CD14-positive monocyte (primary cell): Measurements from ENCODE around the gene FAM193A. TPM values are rescaled to one million over a fixed set of nuclear protein-coding genes. Genes with fewer than 3 reads are reported as not detected.

Experiments
- DNase-seq, 3 donors: peaks; one replicate each; pipeline ENCODE4 v3.0.0-alpha.2; 2011 to 2022
- H2AFZ ChIP-seq: 2 replicates; pipeline ENCODE4 v1.6.0; 2012; ENCODE audit warnings: mild to moderate bottlenecking, low read depth, low read length, inconsistent platforms; ENCODE audit not compliant: insufficient read depth, poor library complexity, severe bottlenecking
- H3K27ac ChIP-seq, 2 donors: 1 replicate in 1 of 2; 2 replicates in 1 of 2; pipeline ENCODE4 v1.5.1; 2012 to 2013; ENCODE audit warnings: low read length in 2 of 2, control low read depth in 1 of 2, inconsistent platforms in 1 of 2, low read depth in 1 of 2, mild to moderate bottlenecking in 1 of 2
- H3K27me3 ChIP-seq, 2 donors: one replicate each; pipeline versions ENCODE4 v1.6.0 to v1.6.1; 2011 to 2013; ENCODE audit warnings: low read length in 2 of 2; ENCODE audit not compliant: control insufficient read depth in 2 of 2, insufficient read depth in 2 of 2
- H3K36me3 ChIP-seq, 2 donors: replicated peaks in 1 of 2; 1 replicate in 1 of 2; 2 replicates in 1 of 2; pipeline versions ENCODE4 v1.5.1 to v1.6.1; 2012 to 2013; ENCODE audit warnings: low read length in 2 of 2, control low read depth in 1 of 2, inconsistent platforms in 1 of 2, mild to moderate bottlenecking in 1 of 2; ENCODE audit not compliant: insufficient read depth in 2 of 2, control insufficient read depth in 1 of 2
- H3K4me1 ChIP-seq, 2 donors: 1 replicate in 1 of 2; 2 replicates in 1 of 2; pipeline versions ENCODE4 v1.5.1 to v1.6.1; 2012 to 2013; ENCODE audit warnings: low read length in 2 of 2, control low read depth in 1 of 2, inconsistent platforms in 1 of 2, mild to moderate bottlenecking in 1 of 2, moderate library complexity in 1 of 2; ENCODE audit not compliant: insufficient read depth in 2 of 2, control insufficient read depth in 1 of 2
- H3K4me2 ChIP-seq: replicated peaks from 2 replicates; pipeline ENCODE3; 2012; ENCODE audit warnings: low read length, moderate library complexity, mild to moderate bottlenecking; ENCODE audit not compliant: poor library complexity, severe bottlenecking; ENCODE audit errors: extremely low read depth
- H3K4me3 ChIP-seq, 3 experiments: fragments of 200-600 bp in 1 of 3; sonication (generic) in 1 of 3; replicated peaks in 1 of 3; 1 replicate in 2 of 3; 2 replicates in 1 of 3; pipeline ENCODE4 v1.5.1; 2011 to 2013; ENCODE audit warnings: low read length in 3 of 3, mild to moderate bottlenecking in 3 of 3, control low read depth in 2 of 3, low read depth in 2 of 3, inconsistent platforms in 1 of 3, moderate library complexity in 1 of 3
- H3K79me2 ChIP-seq: 2 replicates; pipeline ENCODE4 v1.6.0; 2012; ENCODE audit warnings: mild to moderate bottlenecking, control low read depth, inconsistent platforms, low read length, moderate library complexity; ENCODE audit not compliant: insufficient read depth
- H3K9ac ChIP-seq: 2 replicates; pipeline ENCODE4 v1.6.0; 2017; ENCODE audit warnings: low read length, mild to moderate bottlenecking; ENCODE audit not compliant: insufficient read depth, poor library complexity, severe bottlenecking
- H3K9me3 ChIP-seq, 2 donors: replicated peaks in 1 of 2; 1 replicate in 1 of 2; 2 replicates in 1 of 2; pipeline versions ENCODE4 v1.5.1 to v1.6.1; 2012 to 2013; ENCODE audit warnings: low read length in 2 of 2, control low read depth in 1 of 2; ENCODE audit not compliant: control insufficient read depth in 1 of 2, insufficient read depth in 1 of 2
- H4K20me1 ChIP-seq: 2 replicates; pipeline ENCODE4 v1.6.0; 2012; ENCODE audit warnings: mild to moderate bottlenecking, low read length, control low read depth, moderate library complexity; ENCODE audit not compliant: insufficient read depth
- H3K27ac Mint-ChIP-seq, 7 donors: one replicate each; pipeline ENCODE4 v1.8.0; 2020; ENCODE audit warnings: mild to moderate bottlenecking in 7 of 7, mixed read lengths in 7 of 7, moderate library complexity in 6 of 7, inconsistent platforms in 2 of 7
- H3K27me3 Mint-ChIP-seq, 3 donors: one replicate each; pipeline ENCODE4 v1.8.0; 2021 to 2022; ENCODE audit warnings: low read depth in 3 of 3, mild to moderate bottlenecking in 3 of 3, mixed read lengths in 3 of 3, moderate library complexity in 3 of 3, inconsistent platforms in 1 of 3
- H3K36me3 Mint-ChIP-seq, 2 donors: one replicate each; pipeline ENCODE4 v1.8.0; 2020; ENCODE audit warnings: mixed read lengths in 2 of 2, inconsistent platforms in 1 of 2, mild to moderate bottlenecking in 1 of 2
- H3K4me1 Mint-ChIP-seq: one replicate; pipeline ENCODE4 v1.8.0; 2020; ENCODE audit warnings: mild to moderate bottlenecking, mixed read lengths
- H3K4me3 Mint-ChIP-seq, 2 donors: one replicate each; pipeline ENCODE4 v1.8.0; 2020; ENCODE audit warnings: mild to moderate bottlenecking in 2 of 2, mixed read lengths in 2 of 2, moderate library complexity in 1 of 2
- H3K9me3 Mint-ChIP-seq, 7 donors: one replicate each; pipeline ENCODE4 v1.8.0; 2020 to 2022; ENCODE audit warnings: mixed read lengths in 7 of 7, mild to moderate bottlenecking in 6 of 7, moderate library complexity in 6 of 7, inconsistent platforms in 2 of 7
- WGBS: methylation state at CpG from one replicate; pipeline ENCODE4 v1.1.5; 2013; ENCODE audit warnings: missing lambda C conversion rate; ENCODE audit not compliant: insufficient coverage; 5-methylcytosine and 5-hydroxymethylcytosine counted together
- intact Hi-C, 2 donors: fragments of 100-400 bp; cut with micrococcal nuclease; formaldehyde crosslinking; loops; one replicate each; pipeline versions ENCODE4 v1.15.0 to v1.15.1; 2023
- polyA plus RNA-seq, 3 donors: library from polyadenylated mRNA; depleted of rRNA in 1 of 3; unstranded in 2 of 3; stranded (reverse) in 1 of 3; fragments of 300-500 nt in 2 of 3; fragments of >200 nt in 1 of 3; fragmentation: Illumina TruSeq in 2 of 3; gene quantifications; 1 replicate in 2 of 3; 2 replicates in 1 of 3; pipeline ENCODE4 v1.2.3, GENCODE V29; 2012 to 2021
- TF ChIP-seq, protein P1 (sequence below): fragments of 200-600 bp; IDR thresholded peaks from one replicate; pipeline ENCODE4 v1.8.0; 2022; ENCODE audit warnings: antibody characterized with exemption, mild to moderate bottlenecking

The FAM193A gene
- polyA plus RNA-seq, 3 donors, result 0.66 to 11.8 (median 0.82) TPM

DNA sequence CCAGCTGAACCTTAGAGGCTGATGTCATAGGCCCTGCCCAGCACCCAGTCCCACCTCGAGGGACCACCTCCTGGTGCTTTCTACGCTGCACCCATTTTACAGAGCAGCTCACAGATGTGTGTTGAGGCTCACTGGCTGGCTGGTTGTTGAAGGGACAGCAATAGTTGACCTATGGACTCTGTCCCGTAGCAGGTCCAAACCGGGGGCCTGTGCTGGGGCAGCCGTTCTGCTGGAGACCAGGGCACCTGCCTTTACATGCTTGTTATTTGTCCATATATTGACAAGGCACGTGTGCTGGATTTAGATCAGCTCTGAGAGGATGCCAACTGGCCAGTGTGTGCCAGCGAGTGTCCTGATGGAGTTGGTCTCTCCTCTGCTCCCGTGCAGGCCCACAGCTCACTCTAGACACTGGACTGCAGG, 161.6 kb downstream of the FAM193A start:
- no peaks in the 10 kb centered on the region for H3K9me3 ChIP-seq
- Mint-ChIP-seq H3K27ac (peak overlapping the region in 1 of 7 donors; percentile 50), H3K36me3 (peaks cover 91 to 97% of the 10 kb centered on the region in 2 donors), H3K4me1 (no peaks in the 10 kb centered on the region), H3K27me3 (peaks cover 0 to 1% (median 0%) of the 10 kb centered on the region in 3 donors), H3K9me3 (peaks cover 0 to 1% (median 0%) of the 10 kb centered on the region in 7 donors), H3K4me3 (no peak overlapping the region)
- intact Hi-C loops, result no loop called here
- H3K4me1 ChIP-seq, result no peaks in the 10 kb centered on the region
- H3K36me3 ChIP-seq, result peaks cover 96 to 97% of the 10 kb centered on the region in 2 donors
- no peak overlapping the region for H3K4me3 ChIP-seq
- H3K79me2 ChIP-seq, result no peaks in the 10 kb centered on the region
- no peak for DNase-seq
- H2AFZ ChIP-seq, result no peak overlapping the region
- H3K9ac ChIP-seq, result no peak overlapping the region
- 100% methylated on average over 6 of the region's 8 CpGs for WGBS
- H3K27ac ChIP-seq, result no peak overlapping the region
- H4K20me1 ChIP-seq, result no peaks in the 10 kb centered on the region
- no peaks in the 10 kb centered on the region for H3K27me3 ChIP-seq
- no peak overlapping the region for H3K4me2 ChIP-seq
- TF ChIP-seq, protein P1, sequence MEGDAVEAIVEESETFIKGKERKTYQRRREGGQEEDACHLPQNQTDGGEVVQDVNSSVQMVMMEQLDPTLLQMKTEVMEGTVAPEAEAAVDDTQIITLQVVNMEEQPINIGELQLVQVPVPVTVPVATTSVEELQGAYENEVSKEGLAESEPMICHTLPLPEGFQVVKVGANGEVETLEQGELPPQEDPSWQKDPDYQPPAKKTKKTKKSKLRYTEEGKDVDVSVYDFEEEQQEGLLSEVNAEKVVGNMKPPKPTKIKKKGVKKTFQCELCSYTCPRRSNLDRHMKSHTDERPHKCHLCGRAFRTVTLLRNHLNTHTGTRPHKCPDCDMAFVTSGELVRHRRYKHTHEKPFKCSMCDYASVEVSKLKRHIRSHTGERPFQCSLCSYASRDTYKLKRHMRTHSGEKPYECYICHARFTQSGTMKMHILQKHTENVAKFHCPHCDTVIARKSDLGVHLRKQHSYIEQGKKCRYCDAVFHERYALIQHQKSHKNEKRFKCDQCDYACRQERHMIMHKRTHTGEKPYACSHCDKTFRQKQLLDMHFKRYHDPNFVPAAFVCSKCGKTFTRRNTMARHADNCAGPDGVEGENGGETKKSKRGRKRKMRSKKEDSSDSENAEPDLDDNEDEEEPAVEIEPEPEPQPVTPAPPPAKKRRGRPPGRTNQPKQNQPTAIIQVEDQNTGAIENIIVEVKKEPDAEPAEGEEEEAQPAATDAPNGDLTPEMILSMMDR, result no peak

DNA sequence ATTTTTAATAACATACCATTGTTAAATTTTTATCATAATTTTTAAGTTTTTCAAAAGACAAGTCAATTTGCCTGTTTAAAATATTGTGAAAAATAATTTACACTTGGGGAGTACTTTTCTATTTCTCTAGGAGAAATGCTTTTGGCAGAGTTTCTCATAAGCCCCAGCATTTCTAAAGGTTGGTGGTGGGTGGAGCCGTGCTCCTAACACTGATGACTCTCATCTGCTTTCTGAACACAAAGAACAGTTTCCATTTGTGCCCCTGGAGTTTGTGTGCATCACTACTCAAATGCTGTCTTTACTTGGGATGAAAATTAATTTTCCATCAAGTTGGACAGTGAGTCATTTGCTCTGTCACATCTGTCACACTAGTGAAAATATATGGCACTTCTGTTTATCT, 162.1 kb downstream of the FAM193A start:
- intact Hi-C loops, result no loop called here
- H3K9me3 Mint-ChIP-seq, result peaks cover 0 to 1% (median 0%) of the 10 kb centered on the region in 7 donors
- WGBS, result no CpG with 5 or more reads among the region's 1 CpG
- no peak overlapping the region for H3K27ac ChIP-seq
- no peak overlapping the region for H3K4me2 ChIP-seq
- no peaks in the 10 kb centered on the region for H3K4me1 ChIP-seq
- no peak overlapping the region for H3K4me3 Mint-ChIP-seq
- TF ChIP-seq, protein P1, result no peak
- peaks cover 96 to 97% of the 10 kb centered on the region in 2 donors for H3K36me3 ChIP-seq
- peaks cover 91 to 97% of the 10 kb centered on the region in 2 donors for H3K36me3 Mint-ChIP-seq
- no peak overlapping the region for H3K9ac ChIP-seq
- no peaks in the 10 kb centered on the region for H3K9me3 ChIP-seq
- H3K79me2 ChIP-seq, result no peaks in the 10 kb centered on the region
- H3K4me3 ChIP-seq, result no peak overlapping the region
- no peak overlapping the region for H2AFZ ChIP-seq
- no peaks in the 10 kb centered on the region for H4K20me1 ChIP-seq
- H3K27me3 ChIP-seq, result no peaks in the 10 kb centered on the region
- no peak overlapping the region for H3K27ac Mint-ChIP-seq
- no peak for DNase-seq
- H3K27me3 Mint-ChIP-seq, result peaks cover 0 to 1% (median 0%) of the 10 kb centered on the region in 3 donors
- no peaks in the 10 kb centered on the region for H3K4me1 Mint-ChIP-seq
